ENCODE results near the gene TDRD12. TPM values are rescaled to one million over a fixed set of nuclear protein-coding genes. Genes with fewer than 3 reads are reported as not detected.

Gene TDRD12
- total and polyA plus RNA-seq, 9 donors = 0.23 to 3.2 (median 1.9) TPM

GRCh38 chr19:32828139-32828538 lies 108.6 kb downstream of the TDRD12 start:
- H3K27ac ChIP-seq = no peak overlapping the region
- H3K36me3 ChIP-seq = no peaks in the 10 kb centered on the region
- H3K4me1 ChIP-seq (ENCODE audit: insufficient read depth) = no peaks in the 10 kb centered on the region
- DNase-seq = no peak
- TF ChIP-seq POLR2A (IDR thresholded peaks at IDR 0.05) (no peak), CTCF (IDR thresholded peaks at IDR 0.05) (no peak), EP300 (IDR thresholded peaks at IDR 0.05) (no peak)
- H3K9me3 ChIP-seq = no peaks in the 10 kb centered on the region
- H3K4me3 ChIP-seq = no peak overlapping the region
- intact Hi-C loops (cut with DNase I) = no loop called here
- WGBS, 3 donors = 88 to 90% (median 89%) methylated on average over 4 of the region's 4 CpGs
- H3K27me3 ChIP-seq = no peaks in the 10 kb centered on the region

- H3K9me3 ChIP-seq = no peaks in the 10 kb centered on the region
- no peak for TF ChIP-seq POLR2A (IDR thresholded peaks at IDR 0.05)
- TF ChIP-seq CTCF (IDR thresholded peaks at IDR 0.05) = no peak
- no peak for TF ChIP-seq EP300 (IDR thresholded peaks at IDR 0.05)
- no peak for DNase-seq
- H3K4me3 ChIP-seq = no peak overlapping the region
- no peaks in the 10 kb centered on the region for H3K36me3 ChIP-seq
- no peak overlapping the region for H3K27ac ChIP-seq
- WGBS, 3 donors = 88 to 91% (median 90%) methylated on average over 15 of the region's 15 CpGs
- H3K27me3 ChIP-seq = no peaks in the 10 kb centered on the region
- intact Hi-C loops (cut with DNase I) = no loop called here
- no peaks in the 10 kb centered on the region for H3K4me1 ChIP-seq (ENCODE audit: insufficient read depth)
These were observed 109.2 kb downstream of the TDRD12 start for GRCh38 chr19:32828643-32829344.

GRCh38 chr19:32829345-32829896 lies 109.9 kb downstream of the TDRD12 start:
- H3K4me1 ChIP-seq (ENCODE audit: insufficient read depth) = no peaks in the 10 kb centered on the region
- no peaks in the 10 kb centered on the region for H3K27me3 ChIP-seq
- no peak for DNase-seq
- H3K4me3 ChIP-seq = no peak overlapping the region
- no peak overlapping the region for H3K27ac ChIP-seq
- no peaks in the 10 kb centered on the region for H3K36me3 ChIP-seq
- no peaks in the 10 kb centered on the region for H3K9me3 ChIP-seq
- intact Hi-C loops (cut with DNase I) = no loop called here
- no peak for TF ChIP-seq CTCF (IDR thresholded peaks at IDR 0.05)
- TF ChIP-seq POLR2A (IDR thresholded peaks at IDR 0.05) = no peak
- no peak for TF ChIP-seq EP300 (IDR thresholded peaks at IDR 0.05)
- WGBS, 3 donors = 94 to 96% (median 95%) methylated on average over 10 of the region's 10 CpGs

- H3K4me3 ChIP-seq = no peak overlapping the region
- no peak for TF ChIP-seq CTCF (IDR thresholded peaks at IDR 0.05)
- TF ChIP-seq EP300 (IDR thresholded peaks at IDR 0.05) = no peak
- no peak for TF ChIP-seq POLR2A (IDR thresholded peaks at IDR 0.05)
- DNase-seq = no peak
- H3K27ac ChIP-seq = no peak overlapping the region
- no peaks in the 10 kb centered on the region for H3K36me3 ChIP-seq
- H3K9me3 ChIP-seq = no peaks in the 10 kb centered on the region
- no peaks in the 10 kb centered on the region for H3K27me3 ChIP-seq
- intact Hi-C loops (cut with DNase I) = no loop called here
- no peaks in the 10 kb centered on the region for H3K4me1 ChIP-seq (ENCODE audit: insufficient read depth)
- WGBS, 3 donors = 84 to 88% (median 86%) methylated on average over 8 of the region's 8 CpGs
These were observed 110.9 kb downstream of the TDRD12 start for GRCh38 chr19:32830231-32831014.
